ENCODE results near the gene CHIC2. TPM values are rescaled to one million over a fixed set of nuclear protein-coding genes. Genes with fewer than 3 reads are reported as not detected.
"Not testable (repeated sequence)": the region's sequence is repeated elsewhere in the genome, so short reads cannot be mapped to it uniquely, and the experiment has no call there.

CHIC2 gene
- total RNA-seq, 2 experiments from 2014 or later = 28.5 to 29.3 TPM

GRCh38 chr4:54027311-54027710 lies 37.1 kb downstream of the CHIC2 start:
- ATAC-seq (ENCODE audit: low read depth) (no peak), DNase-seq (no peak)
- Mint-ChIP-seq H3K9me3 (no peaks in the 10 kb centered on the region), H3K27ac (no peak overlapping the region), H3K27me3 (no peaks in the 10 kb centered on the region), H3K4me3 (no peak overlapping the region), H3K36me3 (peaks cover 5% of the 10 kb centered on the region), H3K4me1 (no peaks in the 10 kb centered on the region)
- POLR2A ChIA-PET = no interaction called here

GRCh38 chr4:54025582-54025981 lies 38.8 kb downstream of the CHIC2 start:
- Mint-ChIP-seq H3K4me3 (no peak overlapping the region), H3K9me3 (no peaks in the 10 kb centered on the region), H3K27ac (no peak overlapping the region), H3K36me3 (peaks cover 5% of the 10 kb centered on the region), H3K4me1 (no peaks in the 10 kb centered on the region), H3K27me3 (no peaks in the 10 kb centered on the region)
- DNase-seq (no peak), ATAC-seq (ENCODE audit: low read depth) (no peak)
- POLR2A ChIA-PET = no interaction called here

GRCh38 chr4:54023019-54023418 lies 41.4 kb downstream of the CHIC2 start:
- H3K9me3 Mint-ChIP-seq; H3K27ac Mint-ChIP-seq; POLR2A ChIA-PET; H3K27me3 Mint-ChIP-seq; DNase-seq; H3K4me3 Mint-ChIP-seq; H3K4me1 Mint-ChIP-seq; ATAC-seq (ENCODE audit: low read depth); H3K36me3 Mint-ChIP-seq: not testable (repeated sequence)

GRCh38 chr4:54017974-54018373 lies 46.4 kb downstream of the CHIC2 start:
- no peaks in the 10 kb centered on the region for H3K4me1 Mint-ChIP-seq
- POLR2A ChIA-PET = no interaction called here
- H3K36me3 Mint-ChIP-seq = no peaks in the 10 kb centered on the region
- ATAC-seq (ENCODE audit: low read depth) = no peak
- H3K4me3 Mint-ChIP-seq = no peak overlapping the region
- H3K9me3 Mint-ChIP-seq = no peaks in the 10 kb centered on the region
- DNase-seq = no peak
- H3K27ac Mint-ChIP-seq = no peak overlapping the region
- H3K27me3 Mint-ChIP-seq = no peaks in the 10 kb centered on the region

GRCh38 chr4:54017308-54017707 lies 47.1 kb downstream of the CHIC2 start:
- Mint-ChIP-seq H3K27me3 (no peaks in the 10 kb centered on the region), H3K27ac (no peak overlapping the region), H3K4me1 (no peaks in the 10 kb centered on the region), H3K4me3 (no peak overlapping the region), H3K9me3 (no peaks in the 10 kb centered on the region), H3K36me3 (peaks cover 3% of the 10 kb centered on the region)
- POLR2A ChIA-PET = no interaction called here
- DNase-seq (no peak), ATAC-seq (ENCODE audit: low read depth) (no peak)

GRCh38 chr4:54016504-54016903 lies 47.9 kb downstream of the CHIC2 start:
- no peaks in the 10 kb centered on the region for H3K9me3 Mint-ChIP-seq
- H3K27ac Mint-ChIP-seq = no peak overlapping the region
- DNase-seq = no peak
- POLR2A ChIA-PET = interaction anchor here (0.6 kb wide), 1 partner anchor 29 kb away, joined by 4 read pairs; no protein-coding TSS in a partner anchor
- H3K27me3 Mint-ChIP-seq = no peaks in the 10 kb centered on the region
- no peak for ATAC-seq (ENCODE audit: low read depth)
- H3K4me1 Mint-ChIP-seq = no peaks in the 10 kb centered on the region
- no peak overlapping the region for H3K4me3 Mint-ChIP-seq
- peaks cover 3% of the 10 kb centered on the region for H3K36me3 Mint-ChIP-seq

GRCh38 chr4:54015423-54016030 lies 48.9 kb downstream of the CHIC2 start:
- Mint-ChIP-seq H3K4me3 (no peak overlapping the region), H3K27ac (no peak overlapping the region), H3K36me3 (peaks cover 7% of the 10 kb centered on the region), H3K9me3 (no peaks in the 10 kb centered on the region), H3K4me1 (no peaks in the 10 kb centered on the region), H3K27me3 (no peaks in the 10 kb centered on the region)
- no peak for ATAC-seq (ENCODE audit: low read depth)
- DNase-seq = no peak
- POLR2A ChIA-PET = no interaction called here

GRCh38 chr4:54014666-54015160 lies 49.7 kb downstream of the CHIC2 start:
- POLR2A ChIA-PET = no interaction called here
- no peak overlapping the region for H3K4me3 Mint-ChIP-seq
- no peaks in the 10 kb centered on the region for H3K4me1 Mint-ChIP-seq
- no peaks in the 10 kb centered on the region for H3K27me3 Mint-ChIP-seq
- ATAC-seq (ENCODE audit: low read depth) (no peak), DNase-seq (no peak)
- peaks cover 11% of the 10 kb centered on the region for H3K36me3 Mint-ChIP-seq
- no peak overlapping the region for H3K27ac Mint-ChIP-seq
- H3K9me3 Mint-ChIP-seq = no peaks in the 10 kb centered on the region

- Mint-ChIP-seq H3K4me1 (no peaks in the 10 kb centered on the region), H3K27ac (no peak overlapping the region)
- POLR2A ChIA-PET = no interaction called here
Observed at GRCh38 chr4:54011201-54011600, 53.2 kb downstream of the CHIC2 start.

GRCh38 chr4:54006755-54007154 lies 57.6 kb downstream of the CHIC2 start:
- Mint-ChIP-seq H3K4me3 (no peak overlapping the region), H3K27me3 (no peaks in the 10 kb centered on the region), H3K9me3 (peaks cover 2% of the 10 kb centered on the region), H3K4me1 (peaks cover 6% of the 10 kb centered on the region), H3K27ac (no peak overlapping the region), H3K36me3 (peaks cover 34% of the 10 kb centered on the region)
- ATAC-seq (ENCODE audit: low read depth) (no peak), DNase-seq (no peak)
- POLR2A ChIA-PET = no interaction called here

More at GRCh38 chr4:54011201-54011600, 53.2 kb downstream of the CHIC2 start:
- no peak for DNase-seq
- peaks cover 20% of the 10 kb centered on the region for H3K36me3 Mint-ChIP-seq
- no peaks in the 10 kb centered on the region for H3K27me3 Mint-ChIP-seq
- no peak overlapping the region for H3K4me3 Mint-ChIP-seq
- H3K9me3 Mint-ChIP-seq = no peaks in the 10 kb centered on the region
- no peak for ATAC-seq (ENCODE audit: low read depth)

GRCh38 chr4:54005475-54005874 lies 58.9 kb downstream of the CHIC2 start:
- POLR2A ChIA-PET = no interaction called here
- H3K27me3 Mint-ChIP-seq = no peaks in the 10 kb centered on the region
- H3K27ac Mint-ChIP-seq = peak overlapping the region; percentile 66
- DNase-seq (no peak), ATAC-seq (ENCODE audit: low read depth) (no peak)
- peaks cover 2% of the 10 kb centered on the region for H3K9me3 Mint-ChIP-seq
- H3K36me3 Mint-ChIP-seq = peaks cover 33% of the 10 kb centered on the region
- H3K4me1 Mint-ChIP-seq = peaks cover 6% of the 10 kb centered on the region
- H3K4me3 Mint-ChIP-seq = peak overlapping the region; percentile 41

- Mint-ChIP-seq H3K9me3 (peaks cover 2% of the 10 kb centered on the region), H3K4me3 (no peak overlapping the region), H3K4me1 (peaks cover 6% of the 10 kb centered on the region), H3K27me3 (no peaks in the 10 kb centered on the region), H3K36me3 (peaks cover 31% of the 10 kb centered on the region), H3K27ac (no peak overlapping the region)
- no peak for ATAC-seq (ENCODE audit: low read depth)
- POLR2A ChIA-PET = no interaction called here
- DNase-seq = no peak
Observed at GRCh38 chr4:54004463-54004862, 59.9 kb downstream of the CHIC2 start.

GRCh38 chr4:54001668-54002365 lies 62.6 kb downstream of the CHIC2 start:
- DNase-seq = no peak
- ATAC-seq (ENCODE audit: low read depth) = no peak
- H3K27ac Mint-ChIP-seq = no peak overlapping the region
- POLR2A ChIA-PET = no interaction called here
- peaks cover 6% of the 10 kb centered on the region for H3K4me1 Mint-ChIP-seq
- H3K9me3 Mint-ChIP-seq = peaks cover 2% of the 10 kb centered on the region
- no peak overlapping the region for H3K4me3 Mint-ChIP-seq
- H3K27me3 Mint-ChIP-seq = no peaks in the 10 kb centered on the region
- peaks cover 33% of the 10 kb centered on the region for H3K36me3 Mint-ChIP-seq

GRCh38 chr4:53997898-53998297 lies 66.5 kb downstream of the CHIC2 start:
- no peaks in the 10 kb centered on the region for H3K9me3 Mint-ChIP-seq
- H3K27ac Mint-ChIP-seq = no peak overlapping the region
- DNase-seq (no peak), ATAC-seq (ENCODE audit: low read depth) (no peak)
- POLR2A ChIA-PET = no interaction called here
- no peaks in the 10 kb centered on the region for H3K4me1 Mint-ChIP-seq
- H3K27me3 Mint-ChIP-seq = no peaks in the 10 kb centered on the region
- no peak overlapping the region for H3K4me3 Mint-ChIP-seq
- H3K36me3 Mint-ChIP-seq = peaks cover 20% of the 10 kb centered on the region
